Muscle of leg (tissue), 11 donors: Measurements from ENCODE around the gene DNAH1. TPM values are rescaled to one million over a fixed set of nuclear protein-coding genes. Genes with fewer than 3 reads are reported as not detected.

Experiments used
- DNase-seq: peaks from one replicate; pipeline ENCODE4 v3.0.0; 2013
- H3K27ac ChIP-seq: one replicate; pipeline ENCODE4 v1.5.1; 2013; ENCODE audit warnings: mild to moderate bottlenecking, low read length, control low read depth
- H3K27me3 ChIP-seq: one replicate; pipeline ENCODE4 v1.6.1; 2013; ENCODE audit warnings: low read length; ENCODE audit not compliant: control insufficient read depth, insufficient read depth
- H3K36me3 ChIP-seq: one replicate; pipeline ENCODE4 v1.6.1; 2013; ENCODE audit warnings: low read length; ENCODE audit not compliant: control insufficient read depth, insufficient read depth
- H3K4me1 ChIP-seq: one replicate; pipeline ENCODE4 v1.6.1; 2013; ENCODE audit warnings: low read length; ENCODE audit not compliant: control insufficient read depth, insufficient read depth
- H3K4me3 ChIP-seq: one replicate; pipeline ENCODE4 v1.5.1; 2013; ENCODE audit warnings: low read length, control low read depth
- H3K9me3 ChIP-seq: replicated peaks from 2 replicates; pipeline ENCODE4 v1.6.1; 2013; ENCODE audit warnings: low read depth, low read length; ENCODE audit not compliant: control insufficient read depth
- WGBS: methylation state at CpG from one replicate; pipeline ENCODE4 v1.1.5; 2013; ENCODE audit warnings: missing lambda C conversion rate; ENCODE audit not compliant: insufficient coverage; 5-methylcytosine and 5-hydroxymethylcytosine counted together
- polyA plus RNA-seq, 8 donors: library from polyadenylated mRNA; unstranded; fragments of 120-200 nt; gene quantifications; one replicate each; pipeline versions ENCODE4 v1.2.1 to v1.2.3, GENCODE V29; 2013; ENCODE audit warnings: inconsistent platforms in 1 of 8, low replicate concordance in 1 of 8; ENCODE audit not compliant: insufficient read length in 8 of 8, insufficient read depth in 1 of 8
- total RNA-seq: library from RNA; stranded (reverse); fragments of 120-200 nt; gene quantifications from one replicate; pipeline ENCODE4 v1.2.4, GENCODE V29; 2013

Gene DNAH1
- total and polyA plus RNA-seq, 9 donors: 3.2 to 6.0 (median 4.4) TPM

- peak within 1 kb of the TSS; percentile 29 for H3K4me3 ChIP-seq
- no peaks in the 10 kb centered on the region for H3K9me3 ChIP-seq
- WGBS: 25% methylated on average over 16 of the region's 19 CpGs
- peaks cover 2% of the 10 kb centered on the region for H3K27me3 ChIP-seq
- H3K27ac ChIP-seq: no peak within 1 kb of the TSS
- peak; percentile 58 for DNase-seq
- peaks cover 5% of the 10 kb centered on the region for H3K36me3 ChIP-seq
- H3K4me1 ChIP-seq: peaks cover 44% of the 10 kb centered on the region
These were observed 129.0 kb downstream of the DNAH1 start, which contains the start of gene SEMA3G for GRCh38 chr3:52444860-52445793. Gene SEMA3G (minus strand): TSS chr3:52445103. CDS start chr3:52445027, 76 bp downstream.

- Histone ChIP-seq H3K27me3 (peaks cover 2% of the 10 kb centered on the region), H3K9me3 (no peaks in the 10 kb centered on the region), H3K36me3 (no peaks in the 10 kb centered on the region), H3K4me3 (no peak overlapping the region), H3K4me1 (peaks cover 53% of the 10 kb centered on the region), H3K27ac (no peak overlapping the region)
- no peak for DNase-seq
- 69% methylated on average over 3 of the region's 4 CpGs for WGBS
These were observed 129.9 kb downstream of the DNAH1 start for GRCh38 chr3:52446042-52446441.

- peaks cover under 1% of the 10 kb centered on the region for H3K36me3 ChIP-seq
- H3K4me3 ChIP-seq: no peak overlapping the region
- WGBS: 33% methylated on average over 6 of the region's 13 CpGs
- H3K27me3 ChIP-seq: peaks cover 2% of the 10 kb centered on the region
- H3K4me1 ChIP-seq: peaks cover 55% of the 10 kb centered on the region
- peak; percentile 68 for DNase-seq
- no peaks in the 10 kb centered on the region for H3K9me3 ChIP-seq
- H3K27ac ChIP-seq: no peak overlapping the region
These were observed 130.8 kb downstream of the DNAH1 start for GRCh38 chr3:52446631-52447511.

- no peak for DNase-seq
- 61% methylated on average over 11 of the region's 12 CpGs for WGBS
- H3K27ac ChIP-seq: no peak overlapping the region
These were observed 131.6 kb downstream of the DNAH1 start for GRCh38 chr3:52447512-52448355.

More at GRCh38 chr3:52447512-52448355, 131.6 kb downstream of the DNAH1 start:
- Histone ChIP-seq H3K4me3 (no peak overlapping the region), H3K27me3 (peaks cover 2% of the 10 kb centered on the region), H3K36me3 (peaks cover 3% of the 10 kb centered on the region), H3K4me1 (peaks cover 61% of the 10 kb centered on the region), H3K9me3 (no peaks in the 10 kb centered on the region)

Other genes with a start within 250 kb of the DNAH1 start
- 3.1 TPM for gene POC1A, start 161.9 kb upstream of the DNAH1 start, total RNA-seq
- 1 to 10 TPM; 4.2 to 7.5 (median 5.7) TPM for gene POC1A, start 161.9 kb upstream of the DNAH1 start, polyA plus RNA-seq
- gene ALAS1, start 118.2 kb upstream of the DNAH1 start, total RNA-seq: 30.4 TPM
- gene ALAS1, start 118.2 kb upstream of the DNAH1 start, polyA plus RNA-seq: 10 to 100 TPM; 26.4 to 35.4 (median 31.1) TPM
- 0.09 TPM for gene TLR9, start 90.7 kb upstream of the DNAH1 start, total RNA-seq
- under 1 TPM in 7 of 8 donors, not detected in 1; 0.09 to 0.21 (median 0.16) TPM for gene TLR9, start 90.7 kb upstream of the DNAH1 start, polyA plus RNA-seq
- gene TWF2, start 77.2 kb upstream of the DNAH1 start, total RNA-seq: 22.0 TPM
- gene TWF2, start 77.2 kb upstream of the DNAH1 start, polyA plus RNA-seq: 10 to 100 TPM; 23.5 to 36.6 (median 29.9) TPM
- gene PPM1M, start 70.6 kb upstream of the DNAH1 start, total RNA-seq: 11.6 TPM
- gene PPM1M, start 70.6 kb upstream of the DNAH1 start, polyA plus RNA-seq: 10 to 100 TPM; 13.2 to 22.5 (median 17.9) TPM
- 52.6 TPM for gene WDR82, start 37.7 kb upstream of the DNAH1 start, total RNA-seq
- gene WDR82, start 37.7 kb upstream of the DNAH1 start, polyA plus RNA-seq: 100 to 1,000 TPM in 2 of 8 donors, 10 to 100 TPM in 6; 74.2 to 103 (median 89.2) TPM
- gene GLYCTK, start 28.5 kb upstream of the DNAH1 start, total RNA-seq: 4.5 TPM
- gene GLYCTK, start 28.5 kb upstream of the DNAH1 start, polyA plus RNA-seq: 10 to 100 TPM in 1 of 8 donors, 1 to 10 TPM in 7; 4.0 to 10.2 (median 5.0) TPM
- gene BAP1, start 93.7 kb downstream of the DNAH1 start, total RNA-seq: 39.1 TPM
- gene BAP1, start 93.7 kb downstream of the DNAH1 start, polyA plus RNA-seq: 10 to 100 TPM; 49.0 to 64.9 (median 55.5) TPM
- gene PHF7, start 94.3 kb downstream of the DNAH1 start, total RNA-seq: 7.1 TPM
- 1 to 10 TPM; 6.9 to 9.3 (median 8.2) TPM for gene PHF7, start 94.3 kb downstream of the DNAH1 start, polyA plus RNA-seq
- gene SEMA3G, start 128.8 kb downstream of the DNAH1 start, total RNA-seq: 10.8 TPM
- 10 to 100 TPM; 11.0 to 20.3 (median 16.3) TPM for gene SEMA3G, start 128.8 kb downstream of the DNAH1 start, polyA plus RNA-seq
- 608 TPM for gene TNNC1, start 137.7 kb downstream of the DNAH1 start, total RNA-seq
- 1,000 to 10,000 TPM in 2 of 8 donors, 100 to 1,000 TPM in 6; 521 to 1,724 (median 629) TPM for gene TNNC1, start 137.7 kb downstream of the DNAH1 start, polyA plus RNA-seq
- 47.2 TPM for gene NISCH, start 139.3 kb downstream of the DNAH1 start, total RNA-seq
- 10 to 100 TPM; 53.9 to 91.9 (median 68.9) TPM for gene NISCH, start 139.3 kb downstream of the DNAH1 start, polyA plus RNA-seq
- gene STAB1, start 179.0 kb downstream of the DNAH1 start, total RNA-seq: 58.4 TPM
- 10 to 100 TPM; 39.4 to 60.5 (median 50.4) TPM for gene STAB1, start 179.0 kb downstream of the DNAH1 start, polyA plus RNA-seq
- gene NT5DC2, start 217.5 kb downstream of the DNAH1 start, total RNA-seq: 52.0 TPM
- 100 to 1,000 TPM in 5 of 8 donors, 10 to 100 TPM in 3; 77.8 to 134 (median 103) TPM for gene NT5DC2, start 217.5 kb downstream of the DNAH1 start, polyA plus RNA-seq
- gene UQCC5, start 220.3 kb downstream of the DNAH1 start, total RNA-seq: 15.7 TPM
- 10 to 100 TPM; 10.3 to 14.5 (median 11.9) TPM for gene UQCC5, start 220.3 kb downstream of the DNAH1 start, polyA plus RNA-seq